Colonic mucosa (tissue), 4 donors: ENCODE data around the gene AOPEP. TPM values are rescaled to one million over a fixed set of nuclear protein-coding genes. Genes with fewer than 3 reads are reported as not detected.

Experiments used
- DNase-seq: peaks from one replicate; pipeline ENCODE4 v3.0.0-alpha.2; 2020
- H3K27ac ChIP-seq: fragments of 200-600 bp; one replicate; pipeline ENCODE4 v1.8.0; 2021
- H3K27me3 ChIP-seq: fragments of 200-600 bp; one replicate; pipeline ENCODE4 v1.8.0; 2021
- H3K36me3 ChIP-seq: fragments of 200-600 bp; one replicate; pipeline ENCODE4 v1.8.0; 2021
- H3K4me1 ChIP-seq: fragments of 200-600 bp; one replicate; pipeline ENCODE4 v1.8.0; 2021; ENCODE audit warnings: mild to moderate bottlenecking
- H3K4me3 ChIP-seq: fragments of 200-600 bp; one replicate; pipeline ENCODE4 v1.8.0; 2021
- H3K9ac ChIP-seq, 2 donors: one replicate each; pipeline ENCODE4 v1.7.0; 2013; ENCODE audit warnings: control low read depth in 2 of 2, low read depth in 2 of 2, low read length in 2 of 2
- H3K9me3 ChIP-seq: fragments of 200-600 bp; one replicate; pipeline ENCODE4 v1.8.0; 2021
- intact Hi-C: fragments of 100-400 bp; cut with DNase I; formaldehyde crosslinking; loops from one replicate; pipeline ENCODE4 v1.14.1; 2022
- total RNA-seq, 2 donors: library from RNA; stranded (reverse); fragmentation: NEBNext Ultra II Directional in 1 of 2; extraction: Animal tissue kit (Norgen Biotek cat#: 25700) in 1 of 2; gene quantifications; one replicate each; pipeline ENCODE4 v1.2.1, GENCODE V29; 2021
- TF ChIP-seq, protein P1 (sequence below): fragments of 200-600 bp; IDR thresholded peaks from one replicate; pipeline ENCODE4 v1.8.0; 2022; ENCODE audit warnings: antibody characterized with exemption, mild to moderate bottlenecking
- donor health status: healthy.
- donor health status: DM: no; HTN: no; CAD: no.
- donor health status: DM: no; HTN: no; CAD: no.

AOPEP gene
- total RNA-seq, 2 donors from 2014 or later: 38.4 to 43.2 TPM

DNA sequence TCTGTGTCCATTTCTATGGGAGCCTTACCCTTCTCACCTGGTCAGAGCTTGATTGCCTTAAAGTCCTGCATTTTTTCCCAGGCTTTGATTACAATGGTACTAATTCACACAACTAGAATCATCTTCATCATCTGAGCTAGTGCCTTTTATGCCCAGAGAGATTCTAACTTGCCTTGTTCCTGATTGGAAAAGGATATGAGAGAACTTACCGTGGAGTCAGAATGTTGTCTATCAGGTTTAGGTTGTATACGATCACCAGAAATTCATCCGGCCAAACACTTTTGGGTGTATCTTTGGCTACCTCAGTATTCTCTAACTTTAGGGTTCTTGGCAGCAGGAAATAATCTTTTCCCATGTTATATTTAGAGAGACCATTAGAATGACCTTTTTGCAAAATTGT lies 71.7 kb downstream of the AOPEP start:
- H3K27ac ChIP-seq: no peak overlapping the region
- intact Hi-C loops: no loop called here
- no peak for DNase-seq

DNA sequence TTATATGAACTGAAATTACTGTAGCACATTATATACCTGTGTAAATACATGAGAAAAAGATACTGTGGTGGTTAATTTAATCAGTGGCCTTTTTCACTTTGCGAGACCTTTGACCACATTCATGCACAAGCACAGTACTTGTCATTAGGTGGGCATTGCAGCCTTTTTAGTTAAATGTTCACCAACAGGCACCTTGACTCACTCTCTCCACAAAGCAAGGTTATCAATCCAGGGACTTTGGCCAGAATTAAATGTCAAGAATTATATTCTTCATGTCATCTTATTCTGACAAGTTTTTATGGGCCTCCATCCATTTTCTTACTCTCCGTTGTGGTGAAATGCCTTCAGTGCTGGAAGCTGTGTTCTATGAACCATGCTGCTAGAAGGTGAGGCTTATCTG lies 72.2 kb downstream of the AOPEP start:
- H3K9ac ChIP-seq: no peak overlapping the region
- no peak for DNase-seq
- no peaks in the 10 kb centered on the region for H3K27me3 ChIP-seq
- H3K4me3 ChIP-seq: no peak overlapping the region
- TF ChIP-seq, protein P1, sequence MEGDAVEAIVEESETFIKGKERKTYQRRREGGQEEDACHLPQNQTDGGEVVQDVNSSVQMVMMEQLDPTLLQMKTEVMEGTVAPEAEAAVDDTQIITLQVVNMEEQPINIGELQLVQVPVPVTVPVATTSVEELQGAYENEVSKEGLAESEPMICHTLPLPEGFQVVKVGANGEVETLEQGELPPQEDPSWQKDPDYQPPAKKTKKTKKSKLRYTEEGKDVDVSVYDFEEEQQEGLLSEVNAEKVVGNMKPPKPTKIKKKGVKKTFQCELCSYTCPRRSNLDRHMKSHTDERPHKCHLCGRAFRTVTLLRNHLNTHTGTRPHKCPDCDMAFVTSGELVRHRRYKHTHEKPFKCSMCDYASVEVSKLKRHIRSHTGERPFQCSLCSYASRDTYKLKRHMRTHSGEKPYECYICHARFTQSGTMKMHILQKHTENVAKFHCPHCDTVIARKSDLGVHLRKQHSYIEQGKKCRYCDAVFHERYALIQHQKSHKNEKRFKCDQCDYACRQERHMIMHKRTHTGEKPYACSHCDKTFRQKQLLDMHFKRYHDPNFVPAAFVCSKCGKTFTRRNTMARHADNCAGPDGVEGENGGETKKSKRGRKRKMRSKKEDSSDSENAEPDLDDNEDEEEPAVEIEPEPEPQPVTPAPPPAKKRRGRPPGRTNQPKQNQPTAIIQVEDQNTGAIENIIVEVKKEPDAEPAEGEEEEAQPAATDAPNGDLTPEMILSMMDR: no peak
- no peak overlapping the region for H3K27ac ChIP-seq
- H3K9me3 ChIP-seq: no peaks in the 10 kb centered on the region
- no peaks in the 10 kb centered on the region for H3K4me1 ChIP-seq
- intact Hi-C loops: no loop called here
- no peaks in the 10 kb centered on the region for H3K36me3 ChIP-seq

More for the DNA sequence above, 71.7 kb downstream of the AOPEP start:
- Histone ChIP-seq H3K27me3 (no peaks in the 10 kb centered on the region), H3K9me3 (no peaks in the 10 kb centered on the region), H3K4me3 (no peak overlapping the region), H3K9ac (no peak overlapping the region), H3K4me1 (no peaks in the 10 kb centered on the region), H3K36me3 (no peaks in the 10 kb centered on the region)
- TF ChIP-seq, protein P1: no peak

DNA sequence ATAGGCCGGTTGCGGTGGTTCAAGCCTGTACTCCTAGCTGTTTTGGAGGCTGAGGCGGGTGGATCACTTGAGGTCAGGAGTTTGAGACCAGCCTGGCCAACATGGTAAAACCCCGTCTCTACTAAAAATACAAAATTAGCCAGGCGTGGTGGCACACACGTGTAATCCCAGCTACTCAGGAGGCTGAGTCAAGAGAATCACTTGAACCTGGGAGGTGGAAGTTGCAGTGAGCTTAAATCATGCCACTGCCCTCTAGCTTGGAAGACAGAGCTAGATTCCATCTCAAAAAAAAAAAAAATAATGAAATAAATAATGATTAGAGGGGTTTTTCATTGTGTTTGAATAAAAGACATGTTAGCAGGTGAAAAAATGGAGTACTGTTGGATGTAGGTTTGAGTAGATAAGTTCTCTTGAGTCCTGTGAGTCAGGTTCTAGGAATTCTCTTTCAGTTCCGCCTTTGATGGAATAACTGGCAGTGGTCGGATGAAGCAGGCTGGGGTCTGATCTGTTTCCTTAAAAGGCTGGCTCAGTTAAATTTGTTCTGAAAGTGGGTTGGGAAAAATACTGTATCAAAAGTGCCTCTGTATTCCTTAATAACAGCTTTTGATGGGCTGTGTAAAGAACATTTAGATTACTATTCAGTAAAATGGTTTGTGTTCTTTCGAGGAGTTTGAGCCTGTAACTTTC lies 73.2 kb downstream of the AOPEP start:
- Histone ChIP-seq H3K4me3 (no peak overlapping the region), H3K36me3 (no peaks in the 10 kb centered on the region), H3K9me3 (no peaks in the 10 kb centered on the region), H3K27me3 (no peaks in the 10 kb centered on the region), H3K9ac (no peak overlapping the region), H3K27ac (no peak overlapping the region), H3K4me1 (no peaks in the 10 kb centered on the region)
- intact Hi-C loops: loop anchor here (10.0 kb wide), 1 partner anchor 115 kb away; no protein-coding TSS in a partner anchor
- DNase-seq: no peak
- TF ChIP-seq, protein P1: no peak

DNA sequence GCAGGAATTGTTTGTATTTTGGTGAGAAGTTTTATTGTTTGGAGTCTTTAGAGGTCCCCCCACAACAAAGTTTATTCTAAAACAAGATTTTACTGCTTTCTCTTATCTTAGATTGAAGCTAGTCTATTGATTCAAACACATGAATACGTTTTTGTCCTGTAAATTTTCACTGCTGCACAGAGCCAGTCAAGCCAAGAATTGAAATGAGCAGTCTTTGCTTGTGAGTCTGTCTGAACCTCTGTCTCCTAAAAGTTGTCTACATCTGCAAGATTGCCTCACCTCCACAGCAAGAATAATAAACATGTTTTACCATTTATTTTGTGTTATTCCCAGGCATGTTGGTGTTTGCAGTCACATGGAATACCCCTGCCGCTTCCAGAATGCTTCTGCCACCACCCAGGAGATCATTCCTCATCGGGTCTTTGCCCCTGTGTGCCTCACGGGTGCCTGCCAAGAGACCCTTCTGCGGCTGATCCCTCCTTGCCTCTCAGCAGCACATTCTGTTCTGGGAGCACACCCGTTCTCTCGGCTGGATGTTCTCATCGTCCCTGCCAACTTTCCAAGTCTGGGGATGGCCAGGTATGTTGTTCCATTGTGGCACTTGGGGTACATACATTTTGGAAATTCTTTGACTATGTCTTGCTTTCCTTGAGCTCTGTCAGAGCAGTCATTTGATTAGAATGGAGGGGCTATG lies 74.1 kb downstream of the AOPEP start:
- TF ChIP-seq, protein P1: no peak
- Histone ChIP-seq H3K4me3 (no peak overlapping the region), H3K9me3 (no peaks in the 10 kb centered on the region), H3K9ac (no peak overlapping the region), H3K27ac (no peak overlapping the region), H3K27me3 (no peaks in the 10 kb centered on the region), H3K36me3 (no peaks in the 10 kb centered on the region), H3K4me1 (no peaks in the 10 kb centered on the region)
- no peak for DNase-seq
- intact Hi-C loops: loop anchor here (10.0 kb wide), 1 partner anchor 114 kb away; no protein-coding TSS in a partner anchor

DNA sequence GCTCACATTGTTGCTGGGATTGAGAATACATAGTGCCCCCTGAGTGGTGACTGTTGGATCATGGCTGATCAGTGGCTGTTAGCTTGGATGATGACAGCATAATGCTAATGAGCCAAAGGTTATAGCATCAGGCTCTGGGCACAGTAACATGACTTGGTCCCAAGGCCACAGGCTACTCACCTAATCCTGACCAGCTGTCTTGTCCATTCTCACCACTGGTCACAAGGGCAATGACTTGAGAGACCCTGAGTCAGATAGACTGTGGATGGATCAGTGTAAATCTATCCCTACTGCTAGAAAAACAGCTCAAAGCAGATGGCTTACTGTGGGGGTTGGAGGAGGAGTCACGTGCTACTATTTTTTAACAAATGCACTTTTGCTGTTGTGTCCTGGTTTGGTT lies 74.7 kb downstream of the AOPEP start:
- peaks cover 4% of the 10 kb centered on the region for H3K4me1 ChIP-seq

More for the DNA sequence above, 74.7 kb downstream of the AOPEP start:
- Histone ChIP-seq H3K36me3 (no peaks in the 10 kb centered on the region), H3K27me3 (no peaks in the 10 kb centered on the region), H3K27ac (no peak overlapping the region), H3K4me3 (no peak overlapping the region), H3K9me3 (no peaks in the 10 kb centered on the region), H3K9ac (no peak overlapping the region)
- no peak for DNase-seq
- TF ChIP-seq, protein P1: no peak
- intact Hi-C loops: loop anchor here (10.0 kb wide), 1 partner anchor 114 kb away; no protein-coding TSS in a partner anchor
